ENCODE data around the gene RPL7L1.
A peak's percentile ranks its signal among the peaks of the same experiment; 100 is the strongest.
"Not testable (repeated sequence)": the region's sequence is repeated elsewhere in the genome, so short reads cannot be mapped to it uniquely, and the experiment has no call there.

The RPL7L1 gene

GRCh38 chr6:42894041-42894828 is 14.8 kb downstream of the RPL7L1 start:
- DNase-seq, result not testable (repeated sequence)

- DNase-seq, result no peak
Observed at GRCh38 chr6:42896178-42896719, 16.8 kb downstream of the RPL7L1 start.

- DNase-seq, result peak; percentile 77
Observed at GRCh38 chr6:42898891-42899361, 19.5 kb downstream of the RPL7L1 start.

- DNase-seq, result no peak
Observed at GRCh38 chr6:42899871-42900270, 20.5 kb downstream of the RPL7L1 start.

- peak; percentile 84 for DNase-seq
Observed at GRCh38 chr6:42901538-42901957, 22.1 kb downstream of the RPL7L1 start.

GRCh38 chr6:42902429-42903263 is 23.2 kb downstream of the RPL7L1 start:
- not testable (repeated sequence) for DNase-seq

GRCh38 chr6:42904467-42904866 is 25.1 kb downstream of the RPL7L1 start:
- no peak for DNase-seq

GRCh38 chr6:42907336-42907735 is 27.9 kb downstream of the RPL7L1 start:
- DNase-seq, result no peak

- no peak for DNase-seq
Observed at GRCh38 chr6:42909835-42910234, 30.4 kb downstream of the RPL7L1 start.

GRCh38 chr6:42911171-42912021 is 32.0 kb downstream of the RPL7L1 start:
- DNase-seq, result no peak

- no peak for DNase-seq
Observed at GRCh38 chr6:42914546-42914945, 35.1 kb downstream of the RPL7L1 start.

GRCh38 chr6:42915732-42916131 is 36.3 kb downstream of the RPL7L1 start, which contains the start of gene PTCRA:
PTCRA (plus strand) TSS chr6:42916053; CDS start chr6:42916070, 17 bp downstream.
- no peak for DNase-seq

- no peak for DNase-seq
Observed at GRCh38 chr6:42916288-42916687, 36.9 kb downstream of the RPL7L1 start.

GRCh38 chr6:42921801-42922200 is 42.4 kb downstream of the RPL7L1 start:
- no peak for DNase-seq

GRCh38 chr6:42923666-42924065 is 44.2 kb downstream of the RPL7L1 start:
- no peak for DNase-seq

- no peak for DNase-seq
Observed at GRCh38 chr6:42925248-42925857, 45.9 kb downstream of the RPL7L1 start.

- peak; percentile 97 for DNase-seq
Observed at GRCh38 chr6:42928986-42929820, 49.8 kb downstream of the RPL7L1 start, which contains the start of gene CNPY3. CNPY3 (plus strand) TSS chr6:42929480; CDS start chr6:42929571, 91 bp downstream.

- peak; percentile 76 for DNase-seq
Observed at GRCh38 chr6:42929821-42930360, 50.5 kb downstream of the RPL7L1 start.

GRCh38 chr6:42932412-42932811 is 53.0 kb downstream of the RPL7L1 start:
- no peak for DNase-seq

- DNase-seq, result peak; percentile 4
Observed at GRCh38 chr6:42933205-42933604, 53.8 kb downstream of the RPL7L1 start.

- DNase-seq, result no peak
Observed at GRCh38 chr6:42935322-42935721, 55.9 kb downstream of the RPL7L1 start.
